SW 1271 (cell line): ENCODE data around the gene CLCN6.

ENCODE experiments used
- DNase-seq, 2 experiments: peaks; one replicate each; lab custom pipeline; 2025; lab: John Stamatoyannopoulos, UW

Gene CLCN6

GRCh38 chr1:11831945-11832725 is 26.1 kb downstream of the CLCN6 start:
- no peak for DNase-seq

- no peak for DNase-seq
These were observed 27.5 kb downstream of the CLCN6 start for GRCh38 chr1:11833497-11833896.

GRCh38 chr1:11833900-11834299 is 27.9 kb downstream of the CLCN6 start:
- DNase-seq, result no peak

- DNase-seq, result no peak
These were observed 29.6 kb downstream of the CLCN6 start for GRCh38 chr1:11835441-11836225.

- no peak for DNase-seq
These were observed 31.2 kb downstream of the CLCN6 start for GRCh38 chr1:11836955-11837766.

GRCh38 chr1:11837767-11838348 is 31.9 kb downstream of the CLCN6 start:
- DNase-seq, result no peak

GRCh38 chr1:11838349-11839272 is 32.6 kb downstream of the CLCN6 start:
- DNase-seq, result peak in 1 of 2 experiments; percentile 3

GRCh38 chr1:11839727-11840705 is 34.0 kb downstream of the CLCN6 start:
- no peak for DNase-seq

- no peak for DNase-seq
These were observed 35.5 kb downstream of the CLCN6 start for GRCh38 chr1:11841245-11842153.

- DNase-seq, result no peak
These were observed 36.4 kb downstream of the CLCN6 start for GRCh38 chr1:11842154-11843041.

GRCh38 chr1:11845641-11846335 is 39.8 kb downstream of the CLCN6 start:
- DNase-seq, result no peak

GRCh38 chr1:11847667-11848372 is 41.8 kb downstream of the CLCN6 start, which contains the start of gene NPPA:
Gene NPPA (minus strand): TSS chr1:11847783. CDS start chr1:11847684, 99 bp downstream.
- no peak for DNase-seq

GRCh38 chr1:11848373-11848700 is 42.3 kb downstream of the CLCN6 start:
- no peak for DNase-seq

GRCh38 chr1:11850156-11850555 is 44.2 kb downstream of the CLCN6 start:
- no peak for DNase-seq

GRCh38 chr1:11851180-11851579 is 45.2 kb downstream of the CLCN6 start:
- DNase-seq, result no peak

- DNase-seq, result no peak
These were observed 48.5 kb downstream of the CLCN6 start for GRCh38 chr1:11854519-11854918.
